Esophagus muscularis mucosa (tissue), 4 donors: ENCODE results near the gene GAS7. TPM values are rescaled to one million over a fixed set of nuclear protein-coding genes. Genes with fewer than 3 reads are reported as not detected.

Experiments
- DNase-seq: peaks from one replicate; pipeline ENCODE4 v3.0.0-alpha.2; 2017; ENCODE audit errors: extremely low spot score
- H3K27ac ChIP-seq, 4 donors: fragments of 200-600 bp; sonication (generic); replicated peaks in 1 of 4; 1 replicate in 3 of 4; 2 replicates in 1 of 4; pipeline ENCODE4 v1.5.1; 2016 to 2019; ENCODE audit warnings: mild to moderate bottlenecking in 1 of 4
- H3K27me3 ChIP-seq, 4 donors: fragments of 200-600 bp; sonication (generic); one replicate each; pipeline versions ENCODE4 v1.5.1 to v1.6.0; 2016 to 2019
- H3K36me3 ChIP-seq, 4 donors: fragments of 200-600 bp; sonication (generic); one replicate each; pipeline ENCODE4 v1.5.1; 2016 to 2019
- H3K4me1 ChIP-seq, 4 donors: fragments of 200-600 bp; sonication (generic); one replicate each; pipeline ENCODE4 v1.5.1; 2016 to 2019
- H3K4me3 ChIP-seq, 4 donors: fragments of 200-600 bp; sonication (generic); 1 replicate in 2 of 4; 2 replicates in 2 of 4; pipeline ENCODE4 v1.5.1; 2016 to 2019; ENCODE audit warnings: mild to moderate bottlenecking in 4 of 4, moderate library complexity in 1 of 4
- H3K9me3 ChIP-seq, 4 donors: fragments of 200-600 bp; sonication (generic); 1 replicate in 3 of 4; 2 replicates in 1 of 4; pipeline ENCODE4 v1.5.1; 2016 to 2019
- CTCF ChIP-seq, 3 experiments: fragments of 200-600 bp in 2 of 3; fragments of 450-650 bp in 1 of 3; sonication (generic) in 2 of 3; IDR thresholded peaks; one replicate each; pipeline ENCODE4 v1.5.1; 2017 to 2019; ENCODE audit warnings: antibody characterized with exemption in 3 of 3, mild to moderate bottlenecking in 2 of 3, moderate library complexity in 1 of 3
- EP300 ChIP-seq: sonication (generic); formaldehyde crosslinking; IDR thresholded peaks from one replicate; pipeline ENCODE4 v1.6.1; 2017; ENCODE audit warnings: antibody characterized with exemption
- POLR2A ChIP-seq: fragments of 450-650 bp; IDR thresholded peaks from one replicate; pipeline ENCODE4 v1.6.1; 2017; ENCODE audit warnings: antibody characterized with exemption, moderate library complexity, mild to moderate bottlenecking, low read depth
- POLR2AphosphoS5 ChIP-seq, 2 donors: sonication (generic); formaldehyde crosslinking; IDR thresholded peaks; one replicate each; pipeline ENCODE4 v1.6.1; 2017; ENCODE audit warnings: antibody characterized with exemption in 2 of 2
- WGBS: methylation state at CpG from one replicate; pipeline ENCODE4 v1.1.5; 2018; 5-methylcytosine and 5-hydroxymethylcytosine counted together
- intact Hi-C: fragments of 100-400 bp; cut with DNase I; formaldehyde crosslinking; loops from one replicate; pipeline ENCODE4 v1.15.1; 2023
- total RNA-seq, 4 donors: library from RNA; depleted of rRNA; stranded (reverse); fragments of >200 nt; gene quantifications; one replicate each; pipeline versions ENCODE4 v1.1.0 to v1.2.1, GENCODE V29; 2016

Gene GAS7
- total RNA-seq, 4 donors from 2014 or later: 77.3 to 124 (median 86.7) TPM

GRCh38 chr17:10109146-10109545 is 89.3 kb downstream of the GAS7 start:
- Histone ChIP-seq H3K36me3 (no peaks in the 10 kb centered on the region), H3K9me3 (no peaks in the 10 kb centered on the region), H3K4me3 (no peak overlapping the region), H3K27ac (no peak overlapping the region), H3K27me3 (no peaks in the 10 kb centered on the region), H3K4me1 (peaks cover 29 to 42% (median 37%) of the 10 kb centered on the region in 4 donors)
- no peak for DNase-seq
- WGBS: 78% methylated on average over 4 of the region's 4 CpGs
- intact Hi-C loops: no loop called here
- TF ChIP-seq POLR2A: no peak
- no peak for TF ChIP-seq POLR2AphosphoS5 (IDR thresholded peaks at IDR 0.05)
- no peak for TF ChIP-seq EP300
- no peak for TF ChIP-seq CTCF (IDR thresholded peaks at IDR 0.05)

GRCh38 chr17:10107316-10108165 is 90.9 kb downstream of the GAS7 start:
- intact Hi-C loops: no loop called here
- Histone ChIP-seq H3K4me1 (peaks cover 14 to 27% (median 23%) of the 10 kb centered on the region in 4 donors), H3K27me3 (no peaks in the 10 kb centered on the region), H3K4me3 (no peak overlapping the region), H3K27ac (no peak overlapping the region), H3K36me3 (no peaks in the 10 kb centered on the region), H3K9me3 (no peaks in the 10 kb centered on the region)
- TF ChIP-seq EP300 (no peak), CTCF (IDR thresholded peaks at IDR 0.05) (no peak), POLR2AphosphoS5 (IDR thresholded peaks at IDR 0.05) (no peak), POLR2A (no peak)
- 83% methylated on average over 9 of the region's 11 CpGs for WGBS
- no peak for DNase-seq

GRCh38 chr17:10106067-10106466 is 92.3 kb downstream of the GAS7 start:
- H3K4me1 ChIP-seq: peaks cover 14 to 27% (median 16%) of the 10 kb centered on the region in 4 donors
- no peak for DNase-seq
- 86% methylated on average over 9 of the region's 9 CpGs for WGBS
- H3K9me3 ChIP-seq: no peaks in the 10 kb centered on the region
- TF ChIP-seq POLR2A (no peak), CTCF (IDR thresholded peaks at IDR 0.05) (no peak), EP300 (no peak), POLR2AphosphoS5 (IDR thresholded peaks at IDR 0.05) (no peak)
- H3K27me3 ChIP-seq: no peaks in the 10 kb centered on the region
- H3K36me3 ChIP-seq: no peaks in the 10 kb centered on the region
- H3K27ac ChIP-seq: peak overlapping the region; percentile 42 to 65 (median 60)
- no peak overlapping the region for H3K4me3 ChIP-seq
- intact Hi-C loops: no loop called here

GRCh38 chr17:10105513-10106001 is 92.8 kb downstream of the GAS7 start:
- Histone ChIP-seq H3K27ac (peak overlapping the region; percentile 42 to 65 (median 60)), H3K4me1 (peaks cover 14 to 27% (median 16%) of the 10 kb centered on the region in 4 donors), H3K9me3 (no peaks in the 10 kb centered on the region), H3K27me3 (no peaks in the 10 kb centered on the region), H3K36me3 (no peaks in the 10 kb centered on the region), H3K4me3 (no peak overlapping the region)
- TF ChIP-seq POLR2AphosphoS5 (IDR thresholded peaks at IDR 0.05): peak; percentile 50 to 77
- TF ChIP-seq EP300: no peak
- WGBS: 29% methylated on average over 10 of the region's 10 CpGs
- intact Hi-C loops: no loop called here
- no peak for DNase-seq

- TF ChIP-seq POLR2A (no peak), POLR2AphosphoS5 (IDR thresholded peaks at IDR 0.05) (no peak), CTCF (IDR thresholded peaks at IDR 0.05) (no peak), EP300 (no peak)
- no peak overlapping the region for H3K4me3 ChIP-seq
- H3K27ac ChIP-seq: no peak overlapping the region
- H3K4me1 ChIP-seq: peaks cover 21 to 36% (median 28%) of the 10 kb centered on the region in 4 donors
- no peaks in the 10 kb centered on the region for H3K27me3 ChIP-seq
- WGBS: 97% methylated on average over 3 of the region's 3 CpGs
- intact Hi-C loops: no loop called here
- DNase-seq: no peak
- H3K9me3 ChIP-seq: no peaks in the 10 kb centered on the region
- no peaks in the 10 kb centered on the region for H3K36me3 ChIP-seq
Measured at GRCh38 chr17:10103712-10104111, 94.7 kb downstream of the GAS7 start.
